DMS153 treated with DMSO at 0.1 percent for 48 hours (cell line): ENCODE measurements around the gene EEF1AKMT4.

Experiments
- DNase-seq: peaks from one replicate; lab custom pipeline; 2025; ENCODE audit not compliant: unreplicated experiment; lab: John Stamatoyannopoulos, UW

The EEF1AKMT4 gene

GRCh38 chr3:184298759-184299487 lies 49.5 kb downstream of the EEF1AKMT4 start, which contains the start of gene PSMD2:
Gene PSMD2 (plus strand): TSS chr3:184299241. CDS start chr3:184299267, 26 bp downstream.
- DNase-seq, result peak; percentile 87

- no peak for DNase-seq
Observed at GRCh38 chr3:184299488-184300377, 50.3 kb downstream of the EEF1AKMT4 start.

GRCh38 chr3:184300378-184300720 lies 50.9 kb downstream of the EEF1AKMT4 start:
- DNase-seq, result no peak

- DNase-seq, result no peak
Observed at GRCh38 chr3:184305577-184305976, 56.1 kb downstream of the EEF1AKMT4 start.

GRCh38 chr3:184306341-184306972 lies 57.0 kb downstream of the EEF1AKMT4 start:
- no peak for DNase-seq

- DNase-seq, result no peak
Observed at GRCh38 chr3:184307915-184308314, 58.4 kb downstream of the EEF1AKMT4 start.
